GM21737 (cell line): ENCODE measurements around the gene TUBG2.
A peak's percentile ranks its signal among the peaks of the same experiment; 100 is the strongest.

Experiments used
- ATAC-seq: cut with Tn5 transposase; IDR thresholded peaks from one replicate; pipeline ENCODE4 v1.9.1; 2021; ENCODE audit warnings: mild to moderate bottlenecking, moderate library complexity; ENCODE audit not compliant: unreplicated experiment

TUBG2 gene

GRCh38 chr17:42676424-42677011, 17.4 kb downstream of the TUBG2 start, which contains the start of gene PLEKHH3:
Gene PLEKHH3 (minus strand): TSS chr17:42676994. CDS start chr17:42676563, 431 bp downstream.
- ATAC-seq = no peak

- peak; percentile 55 for ATAC-seq
These were observed 18.2 kb downstream of the TUBG2 start for GRCh38 chr17:42677012-42677857.

DNA sequence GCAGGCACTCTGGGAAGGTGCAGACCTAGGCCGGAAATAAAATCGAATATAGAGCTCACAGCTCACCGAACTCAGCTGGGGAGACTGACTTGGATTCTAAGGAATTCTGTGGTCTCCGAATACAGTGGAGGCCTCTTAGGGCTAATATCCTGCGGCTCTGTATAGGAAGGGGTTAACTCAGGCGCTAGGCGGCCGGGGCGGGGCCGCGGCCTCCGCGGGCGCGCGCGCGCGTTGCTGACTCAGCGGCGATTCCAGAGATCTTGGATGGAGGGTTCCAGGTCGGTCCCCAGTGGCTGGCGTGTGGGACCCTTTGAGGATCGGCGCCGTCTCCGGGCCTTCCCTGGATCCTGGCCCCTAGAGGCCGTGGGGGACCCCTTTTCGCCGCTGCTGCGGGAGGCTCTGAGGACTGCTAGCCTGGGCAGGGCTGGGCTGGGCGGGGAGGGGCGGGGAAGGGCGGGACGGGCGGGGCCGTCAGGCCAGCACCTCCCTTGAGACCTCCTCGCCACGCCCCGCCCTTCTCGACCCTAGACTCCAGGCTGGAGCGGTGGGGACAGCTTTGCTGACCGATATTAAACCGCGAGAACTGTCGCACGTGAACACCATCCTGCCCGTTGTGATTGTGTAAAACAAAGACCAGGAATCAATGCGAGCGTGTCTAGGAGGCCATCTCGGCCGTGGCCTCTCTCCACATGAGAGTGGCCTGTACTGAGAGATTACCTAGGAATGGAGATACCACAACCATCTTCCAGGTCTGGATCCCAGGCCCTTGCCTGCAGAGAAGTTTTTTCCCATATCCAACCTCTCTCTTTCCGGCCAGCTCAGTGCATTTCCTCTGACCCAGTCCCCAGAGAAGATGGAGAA, 19.1 kb downstream of the TUBG2 start:
- peak; percentile 20 for ATAC-seq

DNA sequence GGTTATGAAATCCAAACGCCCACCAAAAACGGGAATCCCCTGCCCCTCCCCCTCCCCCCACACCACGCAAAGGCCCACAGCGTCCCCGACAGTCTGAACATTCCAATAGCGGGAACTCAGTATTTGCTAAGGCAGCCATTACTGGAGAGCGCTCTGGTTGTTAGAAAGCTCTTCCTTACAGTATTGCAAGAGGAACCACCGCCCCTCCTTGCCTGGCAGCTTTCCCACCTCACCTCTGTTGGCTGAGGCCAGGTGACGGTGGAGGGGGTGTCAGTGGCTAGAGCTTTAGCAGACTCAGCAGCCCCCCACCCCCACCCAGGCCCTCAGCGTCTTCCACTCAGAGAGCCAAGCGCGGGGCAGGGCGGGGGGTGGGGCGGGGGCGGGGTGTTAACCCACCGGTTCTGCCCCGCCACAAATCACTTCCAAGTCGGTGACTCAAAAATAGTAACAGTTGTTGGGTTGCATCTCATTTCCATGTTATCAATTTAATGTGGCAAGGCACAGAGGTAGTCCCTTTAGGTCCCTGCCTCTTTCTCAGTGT, 19.9 kb downstream of the TUBG2 start:
- no peak for ATAC-seq

- peak; percentile 24 for ATAC-seq
These were observed 20.6 kb downstream of the TUBG2 start for GRCh38 chr17:42679492-42680330.

- no peak for ATAC-seq
These were observed 21.3 kb downstream of the TUBG2 start for GRCh38 chr17:42680331-42680808.

GRCh38 chr17:42681976-42682721, 23.1 kb downstream of the TUBG2 start, which contains the start of gene CNTNAP1:
Gene CNTNAP1 (plus strand): TSS chr17:42682531. CDS start chr17:42682830, 299 bp downstream.
- ATAC-seq = no peak

GRCh38 chr17:42682722-42683403, 23.8 kb downstream of the TUBG2 start:
- no peak for ATAC-seq

DNA sequence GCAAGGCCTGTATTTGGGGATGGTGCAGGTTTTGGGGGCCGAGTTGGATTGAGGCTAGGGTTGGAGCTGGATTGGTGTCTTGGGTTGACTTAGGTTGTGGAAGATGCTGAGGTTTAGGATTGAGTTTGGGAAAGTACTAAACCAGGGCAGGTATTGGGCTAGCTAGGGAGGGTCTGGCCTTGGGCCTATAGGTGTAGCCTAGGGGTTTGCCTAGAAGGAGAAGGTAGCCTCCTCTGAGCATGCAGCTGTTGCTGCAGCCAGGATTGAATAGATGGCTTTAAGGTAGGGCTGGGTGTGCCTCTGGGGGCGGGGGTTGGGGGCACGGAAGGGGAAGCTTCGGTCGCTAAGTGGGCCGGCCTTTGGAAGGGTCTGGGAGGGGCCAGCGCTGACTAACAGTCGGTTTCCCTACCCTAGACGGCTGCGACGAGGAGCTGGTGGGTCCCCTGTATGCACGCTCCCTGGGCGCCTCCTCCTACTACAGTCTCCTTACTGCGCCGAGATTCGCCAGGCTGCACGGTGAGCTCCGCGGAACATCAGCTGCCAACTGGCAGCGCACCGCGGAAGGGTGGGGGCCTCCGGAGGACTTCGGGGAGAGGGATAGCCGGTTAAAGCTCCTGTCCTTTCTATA, 24.4 kb downstream of the TUBG2 start:
- no peak for ATAC-seq

DNA sequence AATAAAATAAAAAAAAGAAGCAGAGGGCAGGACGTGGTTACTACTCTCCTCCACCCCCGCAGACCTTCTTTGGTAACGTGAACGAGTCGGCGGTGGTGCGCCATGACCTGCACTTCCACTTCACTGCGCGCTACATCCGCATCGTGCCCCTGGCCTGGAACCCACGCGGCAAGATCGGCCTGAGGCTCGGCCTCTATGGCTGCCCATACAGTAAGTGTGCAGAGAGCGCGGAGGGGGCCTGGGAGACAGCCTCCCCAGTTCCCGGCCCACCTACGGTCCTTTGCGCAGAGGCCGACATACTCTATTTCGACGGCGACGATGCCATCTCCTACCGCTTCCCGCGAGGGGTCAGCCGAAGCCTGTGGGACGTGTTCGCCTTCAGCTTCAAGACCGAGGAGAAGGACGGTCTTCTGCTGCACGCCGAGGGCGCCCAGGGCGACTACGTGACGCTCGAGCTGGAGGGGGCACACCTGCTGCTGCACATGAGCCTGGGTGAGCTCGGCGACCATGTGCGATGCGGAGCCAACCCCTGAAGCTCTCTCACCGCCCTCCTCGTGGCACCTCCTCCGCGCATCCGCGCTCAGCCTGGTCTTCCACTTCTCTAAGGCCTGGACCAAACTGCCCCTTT, 26.0 kb downstream of the TUBG2 start:
- no peak for ATAC-seq

- ATAC-seq = no peak
These were observed 26.7 kb downstream of the TUBG2 start for GRCh38 chr17:42685831-42686230.

GRCh38 chr17:42686520-42687128, 27.5 kb downstream of the TUBG2 start:
- ATAC-seq = no peak

- no peak for ATAC-seq
These were observed 28.7 kb downstream of the TUBG2 start for GRCh38 chr17:42687707-42688320.

DNA sequence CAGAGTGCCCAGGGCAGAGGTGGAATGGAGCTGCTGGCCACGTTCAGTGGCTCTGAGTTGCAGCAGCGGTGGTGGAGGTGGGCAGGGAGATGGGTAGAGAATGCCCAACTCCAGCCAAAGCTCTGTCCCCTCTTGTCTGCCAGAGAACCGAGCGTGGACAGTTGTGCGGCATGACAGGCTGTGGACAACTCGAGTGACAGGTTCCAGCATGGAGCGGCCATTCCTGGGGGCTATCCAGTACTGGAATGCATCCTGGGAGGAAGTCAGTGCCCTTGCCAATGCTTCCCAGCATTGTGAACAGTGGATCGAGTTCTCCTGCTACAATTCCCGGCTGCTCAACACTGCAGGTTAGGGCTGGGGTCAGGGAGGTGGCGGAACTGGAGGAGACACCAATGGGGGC, 31.5 kb downstream of the TUBG2 start:
- ATAC-seq = no peak

GRCh38 chr17:42691021-42691545, 32.0 kb downstream of the TUBG2 start:
- no peak for ATAC-seq

- ATAC-seq = no peak
These were observed 33.4 kb downstream of the TUBG2 start for GRCh38 chr17:42692489-42692888.

DNA sequence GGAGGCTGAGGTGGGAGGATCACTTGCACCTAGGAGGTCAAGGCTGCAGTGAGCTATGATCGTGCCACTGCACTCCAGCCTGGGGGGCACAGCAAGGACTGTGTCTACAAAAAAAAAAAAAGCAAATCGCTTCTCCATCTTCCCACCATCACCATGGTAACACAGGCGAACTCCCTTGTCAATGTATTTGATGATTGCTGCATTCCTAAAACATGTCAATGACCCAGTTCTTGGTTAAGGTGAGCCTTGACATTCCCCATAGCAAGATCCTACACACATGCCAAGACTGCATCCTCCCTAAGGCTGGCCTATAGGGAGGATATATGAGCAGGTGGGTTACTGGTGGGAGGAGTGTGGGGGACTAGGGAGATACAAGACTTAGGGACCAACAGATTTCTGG, 35.4 kb downstream of the TUBG2 start:
- ATAC-seq = no peak
